A549 (cell line): ENCODE measurements around the gene TMOD2. TPM values are rescaled to one million over a fixed set of nuclear protein-coding genes. Genes with fewer than 3 reads are reported as not detected.

ENCODE experiments used
- ATAC-seq, 2 experiments: fragments of 200-7000 bp in 1 of 2; fragments of >200 bp in 1 of 2; cut with Nextera tagmentation in 1 of 2; cut with Tn5 transposase in 1 of 2; 3 replicates each; pipeline versions ENCODE4 v1.8.0 to v1.9.1; 2018 to 2020; ENCODE audit warnings: mild to moderate bottlenecking in 1 of 2, moderate library complexity in 1 of 2
- CTCF ChIA-PET: fragments of 300-600 bp; sonication (Branson Sonifier 250); formaldehyde crosslinking; extraction: SDS; loops from one replicate; lab custom pipeline; 2021; ENCODE audit warnings: antibody characterized with exemption, inconsistent platforms; lab: Yijun Ruan, JAX
- POLR2A ChIA-PET: fragments of 350-600 bp; formaldehyde crosslinking; extraction: SDS; loops from one replicate; lab custom pipeline; 2021; ENCODE audit warnings: antibody characterized with exemption, inconsistent platforms; lab: Yijun Ruan, JAX
- DNase-seq, 2 experiments: peaks; one replicate each; pipeline versions ENCODE4 v3.0.0 to v3.0.0-alpha.2; 2011 to 2016; ENCODE audit warnings: low read depth in 1 of 2, low spot score in 1 of 2
- FAIRE-seq: peaks from 2 replicates; lab custom pipeline; 2011; peaks lifted over from hg19 to GRCh38; lab: Jason Lieb, UNC
- H3K27ac ChIP-seq, 2 experiments: fragments of >200 bp; sonication (Bioruptor Twin); formaldehyde crosslinking; 3 replicates each; pipeline ENCODE4 v1.5.1; 2016 to 2017
- H3K4me1 ChIP-seq: fragments of >200 bp; sonication (Bioruptor Twin); formaldehyde crosslinking; 3 replicates; pipeline ENCODE4 v1.6.1; 2016
- H3K4me2 ChIP-seq: fragments of >200 bp; sonication (Bioruptor Twin); formaldehyde crosslinking; 3 replicates; pipeline ENCODE4 v1.6.1; 2016
- H3K4me3 ChIP-seq: fragments of >200 bp; sonication (Bioruptor Twin); formaldehyde crosslinking; 3 replicates; pipeline ENCODE4 v1.5.1; 2016
- H3K9me3 ChIP-seq: fragments of >200 bp; sonication (Bioruptor Twin); formaldehyde crosslinking; 3 replicates; pipeline ENCODE4 v1.6.1; 2016
- CBX2 ChIP-seq: fragments of 200-600 bp; sonication (generic); IDR thresholded peaks from 2 replicates; pipeline ENCODE4 v1.6.1; 2016; ENCODE audit warnings: low read depth, mild to moderate bottlenecking, borderline replicate concordance
- CBX8 ChIP-seq: fragments of 200-600 bp; sonication (generic); IDR thresholded peaks from 2 replicates; pipeline ENCODE4 v1.6.1; 2016
- CEBPB ChIP-seq, 2 experiments: fragments of >200 bp in 1 of 2; sonication (Bioruptor Twin) in 1 of 2; formaldehyde crosslinking in 1 of 2; IDR thresholded peaks; 2 replicates each; pipeline ENCODE4 v1.6.1; 2012 to 2016
- CHD2 ChIP-seq: fragments of 150-350 bp; IDR thresholded peaks from 2 replicates; pipeline ENCODE4 v1.6.1; 2014; ENCODE audit warnings: low read length; ENCODE audit not compliant: partially characterized antibody
- EHF ChIP-seq: fragments of 250-450 bp; sonication (Bioruptor Pico); IDR thresholded peaks from 2 replicates; pipeline ENCODE4 v1.5.0; 2020; ENCODE audit warnings: mild to moderate bottlenecking
- ELK1 ChIP-seq: fragments of 150-350 bp; IDR thresholded peaks from 2 replicates; pipeline ENCODE4 v1.6.1; 2014; ENCODE audit warnings: low read depth, mild to moderate bottlenecking, low read length
- ESRRA ChIP-seq: fragments of 150-350 bp; IDR thresholded peaks from 2 replicates; pipeline ENCODE4 v1.6.1; 2014; ENCODE audit warnings: mild to moderate bottlenecking, low read length, borderline replicate concordance
- FOSL2 ChIP-seq, 2 experiments: fragments of 450-650 bp in 1 of 2; fragments of >200 bp in 1 of 2; sonication (Bioruptor Twin) in 1 of 2; formaldehyde crosslinking; IDR thresholded peaks; 2 replicates each; pipeline versions ENCODE4 v1.5.0 to v1.6.1; 2016 to 2020; ENCODE audit warnings: mild to moderate bottlenecking in 1 of 2, moderate library complexity in 1 of 2
- GATA3 ChIP-seq: IDR thresholded peaks from 2 replicates; pipeline ENCODE4 v1.6.1; 2012; ENCODE audit warnings: borderline replicate concordance
- HOXA7 ChIP-seq: fragments of 250-450 bp; sonication (Bioruptor Pico); IDR thresholded peaks from 2 replicates; pipeline ENCODE4 v1.5.0; 2020; ENCODE audit warnings: mild to moderate bottlenecking, moderate library complexity
- HOXB13 ChIP-seq: fragments of 250-450 bp; sonication (Bioruptor Pico); IDR thresholded peaks from 2 replicates; pipeline ENCODE4 v1.5.0; 2020; ENCODE audit warnings: low read depth, mild to moderate bottlenecking, moderate library complexity
- JUN ChIP-seq, 2 experiments: fragments of >200 bp; sonication (Bioruptor Twin); formaldehyde crosslinking; IDR thresholded peaks; 2 replicates in 1 of 2; 3 replicates in 1 of 2; pipeline ENCODE4 v1.6.1; 2016 to 2017
- JUNB ChIP-seq: fragments of >200 bp; sonication (Bioruptor Twin); formaldehyde crosslinking; IDR thresholded peaks from 2 replicates; pipeline ENCODE4 v1.6.1; 2016
- MAFK ChIP-seq: fragments of 450-650 bp; IDR thresholded peaks from 2 replicates; pipeline ENCODE4 v1.6.1; 2014; ENCODE audit not compliant: partially characterized antibody
- MAX ChIP-seq: IDR thresholded peaks from 2 replicates; pipeline ENCODE4 v1.6.1; 2012
- POLR2AphosphoS2 ChIP-seq: conservative IDR thresholded peaks from 2 replicates; pipeline ENCODE4 v1.6.1; 2012; ENCODE audit warnings: low read length, improper control_type of control experiment, inconsistent platforms
- RAD21 ChIP-seq, 2 experiments: fragments of >200 bp in 1 of 2; sonication (Bioruptor Twin) in 1 of 2; formaldehyde crosslinking in 1 of 2; IDR thresholded peaks in 1 of 2; conservative IDR thresholded peaks in 1 of 2; 2 replicates in 1 of 2; 3 replicates in 1 of 2; pipeline ENCODE4 v1.6.1; 2012 to 2018; ENCODE audit warnings: inconsistent platforms in 1 of 2
- TFCP2L1 ChIP-seq: fragments of 250-450 bp; sonication (Bioruptor Pico); IDR thresholded peaks from 2 replicates; pipeline ENCODE4 v1.5.0; 2021; ENCODE audit warnings: mild to moderate bottlenecking
- ZC3H11A ChIP-seq: fragments of 450-650 bp; IDR thresholded peaks from 2 replicates; pipeline ENCODE4 v1.6.1; 2014; ENCODE audit warnings: antibody characterized with exemption, mild to moderate bottlenecking
- polyA plus RNA-seq, 4 experiments: library from polyadenylated mRNA; depleted of rRNA in 3 of 4; stranded (reverse); fragments of >200 nt; fragmentation: RNase III in 1 of 4; extraction: RNeasy Plus Mini Kit Qiagen cat#74134 plus additional on column Dnase treatment in 1 of 4; gene quantifications; 2 replicates in 3 of 4; 3 replicates in 1 of 4; pipeline ENCODE4 v1.2.3, GENCODE V29; 2011 to 2017
- TF ChIP-seq, protein P1 (sequence below): fragments of 250-450 bp; sonication (Bioruptor Pico); IDR thresholded peaks from 2 replicates; pipeline ENCODE4 v1.5.0; 2021; ENCODE audit warnings: mild to moderate bottlenecking, moderate library complexity, borderline replicate concordance
- TF ChIP-seq, protein P2 (sequence below): fragments of >200 bp; sonication (Bioruptor Twin); formaldehyde crosslinking; IDR thresholded peaks from 2 replicates; pipeline ENCODE4 v1.6.1; 2016
- TF ChIP-seq, protein P3 (sequence below): fragments of >200 bp; sonication (Bioruptor Twin); formaldehyde crosslinking; IDR thresholded peaks from 3 replicates; pipeline ENCODE4 v1.5.1; 2016

TMOD2 gene
- polyA plus RNA-seq, 2 of the 4 experiments (the other 2 are of a cell fraction): 2.1 to 2.5 TPM

DNA sequence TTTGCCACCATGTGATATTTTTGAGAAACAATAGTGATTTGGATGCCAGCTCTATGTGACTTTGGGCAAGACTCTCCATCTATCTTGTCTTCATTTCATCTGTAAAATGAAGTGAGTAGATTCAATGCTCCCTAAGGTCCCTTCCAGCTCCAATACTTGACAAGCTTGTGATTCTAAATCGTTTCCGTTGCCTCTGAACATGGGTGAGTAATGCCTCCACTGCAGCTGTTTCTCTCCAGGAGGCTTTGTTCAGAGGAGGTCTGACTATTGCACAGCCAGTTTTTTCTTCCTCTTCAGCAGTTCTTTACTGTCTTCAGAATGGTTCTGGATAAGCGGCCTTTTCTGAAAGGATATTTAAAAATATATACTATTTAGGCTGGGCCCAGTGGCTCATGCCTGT lies 63.2 kb downstream of the TMOD2 start (continued):
- TF ChIP-seq CEBPB (IDR thresholded peaks at IDR 0.05) (no peak), ZC3H11A (no peak), MAX (no peak)

DNA sequence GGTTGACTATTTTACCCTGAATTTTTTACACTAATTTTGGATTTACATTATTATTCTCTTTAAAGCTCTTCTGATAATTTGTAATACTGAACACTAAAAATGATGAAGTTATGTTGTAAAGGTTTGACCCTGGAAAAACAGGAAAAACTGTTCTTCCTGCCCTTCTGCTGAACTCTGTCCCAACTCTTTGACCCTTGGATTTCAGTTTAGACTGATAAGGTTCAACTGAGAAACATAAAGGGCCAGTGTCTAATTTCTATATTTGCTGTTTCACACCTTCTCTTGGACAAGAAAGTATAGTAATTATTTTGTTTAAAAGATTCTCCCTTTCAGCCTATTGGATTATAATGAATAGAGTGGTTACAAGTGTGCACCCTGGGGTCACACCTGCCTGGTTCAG lies 65.2 kb downstream of the TMOD2 start:
- Histone ChIP-seq H3K4me2 (no peak overlapping the region), H3K4me1 (no peaks in the 10 kb centered on the region), H3K4me3 (no peak overlapping the region), H3K27ac (no peak overlapping the region), H3K9me3 (peaks cover 7% of the 10 kb centered on the region)
- no peak for FAIRE-seq
- ChIA-PET POLR2A (no interaction called here), CTCF (interaction anchor here (1.0 to 1.1 kb wide), 2 partner anchors 40 to 72 kb away, joined by 3 to 4 read pairs; no protein-coding TSS in a partner anchor)
- no peak for DNase-seq
- ATAC-seq: no peak
- no peak for TF ChIP-seq FOSL2 (IDR thresholded peaks at IDR 0.05)
- TF ChIP-seq FOSL2 (CRISPR knock-in tag; IDR thresholded peaks at IDR 0.05): no peak
- TF ChIP-seq CBX2: no peak
- TF ChIP-seq RAD21 (conservative IDR thresholded peaks at IDR 0.05 in 1 of 2, IDR thresholded peaks at IDR 0.05 in 1 of 2): no peak
- TF ChIP-seq GATA3: no peak
- TF ChIP-seq HOXB13 (CRISPR knock-in tag): no peak
- TF ChIP-seq CBX8: no peak
- TF ChIP-seq POLR2AphosphoS2: no peak
- no peak for TF ChIP-seq EHF (CRISPR knock-in tag)
- TF ChIP-seq CEBPB (IDR thresholded peaks at IDR 0.05): no peak
- TF ChIP-seq, protein P1, sequence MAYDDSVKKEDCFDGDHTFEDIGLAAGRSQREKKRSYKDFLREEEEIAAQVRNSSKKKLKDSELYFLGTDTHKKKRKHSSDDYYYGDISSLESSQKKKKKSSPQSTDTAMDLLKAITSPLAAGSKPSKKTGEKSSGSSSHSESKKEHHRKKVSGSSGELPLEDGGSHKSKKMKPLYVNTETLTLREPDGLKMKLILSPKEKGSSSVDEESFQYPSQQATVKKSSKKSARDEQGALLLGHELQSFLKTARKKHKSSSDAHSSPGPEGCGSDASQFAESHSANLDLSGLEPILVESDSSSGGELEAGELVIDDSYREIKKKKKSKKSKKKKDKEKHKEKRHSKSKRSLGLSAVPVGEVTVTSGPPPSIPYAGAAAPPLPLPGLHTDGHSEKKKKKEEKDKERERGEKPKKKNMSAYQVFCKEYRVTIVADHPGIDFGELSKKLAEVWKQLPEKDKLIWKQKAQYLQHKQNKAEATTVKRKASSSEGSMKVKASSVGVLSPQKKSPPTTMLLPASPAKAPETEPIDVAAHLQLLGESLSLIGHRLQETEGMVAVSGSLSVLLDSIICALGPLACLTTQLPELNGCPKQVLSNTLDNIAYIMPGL (CRISPR knock-in tag): no peak
- TF ChIP-seq ELK1: no peak
- TF ChIP-seq, protein P2, sequence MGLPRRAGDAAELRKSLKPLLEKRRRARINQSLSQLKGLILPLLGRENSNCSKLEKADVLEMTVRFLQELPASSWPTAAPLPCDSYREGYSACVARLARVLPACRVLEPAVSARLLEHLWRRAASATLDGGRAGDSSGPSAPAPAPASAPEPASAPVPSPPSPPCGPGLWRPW: no peak
- TF ChIP-seq, protein P3, sequence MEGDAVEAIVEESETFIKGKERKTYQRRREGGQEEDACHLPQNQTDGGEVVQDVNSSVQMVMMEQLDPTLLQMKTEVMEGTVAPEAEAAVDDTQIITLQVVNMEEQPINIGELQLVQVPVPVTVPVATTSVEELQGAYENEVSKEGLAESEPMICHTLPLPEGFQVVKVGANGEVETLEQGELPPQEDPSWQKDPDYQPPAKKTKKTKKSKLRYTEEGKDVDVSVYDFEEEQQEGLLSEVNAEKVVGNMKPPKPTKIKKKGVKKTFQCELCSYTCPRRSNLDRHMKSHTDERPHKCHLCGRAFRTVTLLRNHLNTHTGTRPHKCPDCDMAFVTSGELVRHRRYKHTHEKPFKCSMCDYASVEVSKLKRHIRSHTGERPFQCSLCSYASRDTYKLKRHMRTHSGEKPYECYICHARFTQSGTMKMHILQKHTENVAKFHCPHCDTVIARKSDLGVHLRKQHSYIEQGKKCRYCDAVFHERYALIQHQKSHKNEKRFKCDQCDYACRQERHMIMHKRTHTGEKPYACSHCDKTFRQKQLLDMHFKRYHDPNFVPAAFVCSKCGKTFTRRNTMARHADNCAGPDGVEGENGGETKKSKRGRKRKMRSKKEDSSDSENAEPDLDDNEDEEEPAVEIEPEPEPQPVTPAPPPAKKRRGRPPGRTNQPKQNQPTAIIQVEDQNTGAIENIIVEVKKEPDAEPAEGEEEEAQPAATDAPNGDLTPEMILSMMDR: no peak
- no peak for TF ChIP-seq ESRRA
- no peak for TF ChIP-seq TFCP2L1
- TF ChIP-seq CHD2: no peak
- no peak for TF ChIP-seq JUNB
- TF ChIP-seq JUN (IDR thresholded peaks at IDR 0.05): no peak
- no peak for TF ChIP-seq HOXA7
- TF ChIP-seq MAFK: no peak
